HCT116 (cell line): ENCODE results near the gene DTNBP1. TPM values are rescaled to one million over a fixed set of nuclear protein-coding genes. Genes with fewer than 3 reads are reported as not detected.

Experiments
- ATAC-seq: fragments of 200-7000 bp; cut with Tn5 transposase; 2 replicates; pipeline ENCODE4 v1.9.1; 2020; ENCODE audit warnings: mild to moderate bottlenecking, moderate library complexity
- BruUV-seq: library from RNA; stranded (reverse); fragments of 400-500 nt; replicated peaks from 2 replicates; lab custom pipeline; 2021; lab: Mats Ljungman, UMichigan
- CTCF ChIA-PET: fragments of 300-600 bp; sonication (Branson Sonifier 250); formaldehyde crosslinking; loops from one replicate; lab custom pipeline; 2021; ENCODE audit warnings: antibody characterized with exemption; lab: Charles Lee
- POLR2A ChIA-PET: fragments of 300-600, 350-600 bp; sonication (Branson Sonifier 250); formaldehyde crosslinking; loops from one replicate; lab custom pipeline; 2021; ENCODE audit warnings: antibody characterized with exemption; lab: Charles Lee
- RAD21 ChIA-PET, 2 experiments: fragments of 300-600 bp; sonication (Branson Sonifier 250); formaldehyde crosslinking; loops; one replicate each; lab custom pipeline; 2023; ENCODE audit warnings: low total read pairs in 2 of 2; ENCODE audit not compliant: uncharacterized antibody in 2 of 2, unreplicated experiment in 2 of 2, low non-redundant PET in 1 of 2; lab: Charles Lee
- DNase-seq: peaks from one replicate; pipeline ENCODE4 v3.0.0-alpha.2; 2010; ENCODE audit warnings: low read depth, low spot score
- H2AFZ ChIP-seq: fragments of 200-600 bp; shearing (Covaris generic), sonication (generic); 2 replicates; pipeline ENCODE4 v1.6.1; 2017; ENCODE audit warnings: low read depth, mixed run types, mixed read lengths, antibody characterized with exemption, low read length; ENCODE audit not compliant: poor library complexity, severe bottlenecking
- H3K27ac ChIP-seq: 2 replicates; pipeline ENCODE4 v1.5.1; 2012; ENCODE audit warnings: low read depth, low read length
- H3K27me3 ChIP-seq: fragments of 200-600 bp; sonication (generic); 2 replicates; pipeline ENCODE4 v1.6.1; 2016; ENCODE audit warnings: mixed run types, low read length, mixed read lengths; ENCODE audit not compliant: insufficient read depth
- H3K36me3 ChIP-seq, 2 experiments: fragments of 200-500 bp in 1 of 2; fragments of 200-600 bp in 1 of 2; sonication (Bioruptor generic) in 1 of 2; sonication (generic) in 1 of 2; 2 replicates each; pipeline versions ENCODE4 v1.5.1 to v1.6.1; 2014 to 2016; ENCODE audit warnings: low read length in 2 of 2, inconsistent platforms in 1 of 2, mixed read lengths in 1 of 2, mixed run types in 1 of 2; ENCODE audit not compliant: insufficient read depth in 2 of 2, control insufficient read depth in 1 of 2
- H3K4me1 ChIP-seq, 2 experiments: fragments of 200-600 bp in 1 of 2; sonication (generic) in 1 of 2; 2 replicates each; pipeline versions ENCODE4 v1.5.1 to v1.6.1; 2012 to 2017; ENCODE audit warnings: low read length in 2 of 2, inconsistent platforms in 1 of 2, mild to moderate bottlenecking in 1 of 2, mixed read lengths in 1 of 2, mixed run types in 1 of 2, moderate library complexity in 1 of 2; ENCODE audit not compliant: insufficient read depth in 2 of 2, control insufficient read depth in 1 of 2
- H3K4me2 ChIP-seq: fragments of 200-600 bp; sonication (generic); 2 replicates; pipeline ENCODE4 v1.6.1; 2017; ENCODE audit warnings: mixed run types, low read length, mixed read lengths
- H3K4me3 ChIP-seq, 2 experiments: fragments of 200-600 bp in 1 of 2; sonication (generic) in 1 of 2; replicated peaks in 1 of 2; 2 replicates each; pipeline ENCODE4 v1.5.1; 2011 to 2016; ENCODE audit warnings: low read length in 2 of 2, control low read depth in 1 of 2, low read depth in 1 of 2, mild to moderate bottlenecking in 1 of 2, mixed read lengths in 1 of 2, mixed run types in 1 of 2
- H3K79me2 ChIP-seq: fragments of 200-600 bp; sonication (generic); 2 replicates; pipeline ENCODE4 v1.6.1; 2017; ENCODE audit warnings: mild to moderate bottlenecking, mixed run types, low read length, moderate library complexity, mixed read lengths; ENCODE audit not compliant: insufficient read depth
- H3K9ac ChIP-seq: fragments of 200-600 bp; sonication (generic); 2 replicates; pipeline ENCODE4 v1.6.1; 2016; ENCODE audit warnings: low read length, mixed read lengths
- H3K9me2 ChIP-seq: fragments of 200-600 bp; sonication (generic), shearing (Covaris generic); 2 replicates; pipeline ENCODE4 v1.6.1; 2017; ENCODE audit warnings: mixed run types, mild to moderate bottlenecking, moderate library complexity; ENCODE audit not compliant: insufficient read depth
- H3K9me3 ChIP-seq, 2 experiments: fragments of 200-500 bp in 1 of 2; fragments of 200-600 bp in 1 of 2; sonication (Bioruptor generic) in 1 of 2; sonication (generic) in 1 of 2; 2 replicates each; pipeline ENCODE4 v1.6.1; 2014 to 2017; ENCODE audit warnings: low read length in 2 of 2, mixed read lengths in 2 of 2, inconsistent platforms in 1 of 2, low read depth in 1 of 2, mild to moderate bottlenecking in 1 of 2, mixed run types in 1 of 2, moderate library complexity in 1 of 2; ENCODE audit not compliant: control insufficient read depth in 1 of 2, insufficient read depth in 1 of 2
- H4K20me1 ChIP-seq: fragments of 200-600 bp; sonication (generic), shearing (Covaris generic); 2 replicates; pipeline ENCODE4 v1.6.1; 2017; ENCODE audit warnings: mixed run types, mild to moderate bottlenecking, moderate library complexity; ENCODE audit not compliant: insufficient read depth
- ELF1 ChIP-seq: IDR thresholded peaks from 2 replicates; pipeline ENCODE4 v1.6.1; 2012; ENCODE audit warnings: low read depth, borderline replicate concordance
- EZH2 ChIP-seq: fragments of 200-600 bp; sonication (generic); IDR thresholded peaks from 2 replicates; pipeline ENCODE4 v1.6.1; 2017; ENCODE audit warnings: antibody characterized with exemption, mixed run types
- EZH2phosphoT487 ChIP-seq: fragments of 200-600 bp; IDR thresholded peaks from 2 replicates; pipeline ENCODE4 v1.6.1; 2018; ENCODE audit warnings: antibody characterized with exemption, borderline replicate concordance
- FOSL1 ChIP-seq: IDR thresholded peaks from 2 replicates; pipeline ENCODE4 v1.6.1; 2012; ENCODE audit warnings: low read depth
- JUND ChIP-seq: IDR thresholded peaks from 2 replicates; pipeline ENCODE4 v1.6.1; 2012
- POLR2A ChIP-seq: IDR thresholded peaks from 2 replicates; pipeline ENCODE4 v1.7.0; 2011; ENCODE audit warnings: borderline replicate concordance; ENCODE audit not compliant: insufficient read depth, insufficient read length; ENCODE audit errors: extremely low read depth
- POLR2AphosphoS5 ChIP-seq: IDR thresholded peaks from 2 replicates; pipeline ENCODE4 v1.6.1; 2011; ENCODE audit warnings: mild to moderate bottlenecking, low read depth, low read length, moderate library complexity
- RAD21 ChIP-seq: IDR thresholded peaks from 2 replicates; pipeline ENCODE4 v1.6.1; 2012; ENCODE audit warnings: low read depth, mild to moderate bottlenecking
- SIN3A ChIP-seq: IDR thresholded peaks from 2 replicates; pipeline ENCODE4 v1.6.1; 2012; ENCODE audit warnings: low read depth
- YY1 ChIP-seq: IDR thresholded peaks from 2 replicates; pipeline ENCODE4 v1.6.1; 2011; ENCODE audit warnings: low read length, low read depth, moderate library complexity, mild to moderate bottlenecking; ENCODE audit not compliant: insufficient replicate concordance; ENCODE audit errors: extremely low read depth
- ZFX ChIP-seq: fragments of 450-650 bp; IDR thresholded peaks from 2 replicates; pipeline ENCODE4 v1.6.1; 2017
- ZNF274 ChIP-seq: fragments of 200-500 bp; sonication (Bioruptor generic); IDR thresholded peaks from 2 replicates; pipeline ENCODE4 v1.6.1; 2014; ENCODE audit warnings: mild to moderate bottlenecking, low read depth, low read length, inconsistent platforms
- intact Hi-C: fragments of 100-400 bp; cut with micrococcal nuclease; formaldehyde crosslinking; loops from 2 replicates; pipeline ENCODE4 v1.10.0; 2022
- total RNA-seq: library from RNA; stranded (reverse); gene quantifications from one replicate; pipeline ENCODE4 v1.2.1, GENCODE V29; 2021; ENCODE audit not compliant: unreplicated experiment
- TF ChIP-seq, protein P1 (sequence below): IDR thresholded peaks from 2 replicates; pipeline ENCODE4 v1.6.1; 2011; ENCODE audit warnings: mild to moderate bottlenecking, low read length, moderate library complexity; ENCODE audit not compliant: insufficient replicate concordance; ENCODE audit errors: extremely low read depth
- TF ChIP-seq, protein P2 (sequence below): IDR thresholded peaks from 2 replicates; pipeline ENCODE4 v1.6.1; 2012
- TF ChIP-seq, protein P3 (sequence below), 3 experiments: fragments of 200-600 bp in 1 of 3; sonication (generic) in 1 of 3; IDR thresholded peaks in 2 of 3; conservative IDR thresholded peaks in 1 of 3; 2 replicates each; pipeline ENCODE4 v1.5.1; 2012 to 2017; ENCODE audit warnings: low read depth in 2 of 3, low read length in 2 of 3, antibody characterized with exemption in 1 of 3, borderline replicate concordance in 1 of 3, control low read depth in 1 of 3, mild to moderate bottlenecking in 1 of 3, mixed read lengths in 1 of 3, mixed run types in 1 of 3, moderate library complexity in 1 of 3; ENCODE audit not compliant: insufficient read depth in 1 of 3
- TF ChIP-seq, protein P4 (sequence below): IDR thresholded peaks from 2 replicates; pipeline ENCODE4 v1.6.1; 2012; ENCODE audit warnings: low read depth

Gene DTNBP1
- total RNA-seq, 1 experiment from 2014 or later = 16.7 TPM

DNA sequence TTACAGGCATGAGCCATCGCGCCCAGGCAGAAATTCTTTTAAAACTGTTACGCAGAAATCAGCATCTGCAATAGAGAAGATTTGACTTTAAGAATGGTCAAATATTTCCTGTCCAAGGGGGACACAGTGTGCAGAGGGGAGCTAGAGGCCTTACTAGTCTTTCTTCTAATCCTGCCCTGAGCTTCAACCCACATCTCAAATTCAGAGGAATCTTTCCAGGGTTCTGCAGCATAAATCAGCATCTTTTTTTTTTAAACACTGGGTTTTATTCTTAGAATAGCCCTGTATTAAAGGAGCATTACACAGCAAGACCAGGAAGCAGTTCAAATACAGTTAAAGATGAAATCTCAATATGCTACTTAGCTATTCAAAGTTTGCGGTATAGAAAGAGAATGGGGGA, 81.1 kb downstream of the DTNBP1 start:
- no peak for TF ChIP-seq EZH2phosphoT487
- TF ChIP-seq FOSL1 = no peak
- no peak for TF ChIP-seq POLR2AphosphoS5
- no peak for TF ChIP-seq RAD21
- TF ChIP-seq JUND = no peak
- TF ChIP-seq, protein P1, sequence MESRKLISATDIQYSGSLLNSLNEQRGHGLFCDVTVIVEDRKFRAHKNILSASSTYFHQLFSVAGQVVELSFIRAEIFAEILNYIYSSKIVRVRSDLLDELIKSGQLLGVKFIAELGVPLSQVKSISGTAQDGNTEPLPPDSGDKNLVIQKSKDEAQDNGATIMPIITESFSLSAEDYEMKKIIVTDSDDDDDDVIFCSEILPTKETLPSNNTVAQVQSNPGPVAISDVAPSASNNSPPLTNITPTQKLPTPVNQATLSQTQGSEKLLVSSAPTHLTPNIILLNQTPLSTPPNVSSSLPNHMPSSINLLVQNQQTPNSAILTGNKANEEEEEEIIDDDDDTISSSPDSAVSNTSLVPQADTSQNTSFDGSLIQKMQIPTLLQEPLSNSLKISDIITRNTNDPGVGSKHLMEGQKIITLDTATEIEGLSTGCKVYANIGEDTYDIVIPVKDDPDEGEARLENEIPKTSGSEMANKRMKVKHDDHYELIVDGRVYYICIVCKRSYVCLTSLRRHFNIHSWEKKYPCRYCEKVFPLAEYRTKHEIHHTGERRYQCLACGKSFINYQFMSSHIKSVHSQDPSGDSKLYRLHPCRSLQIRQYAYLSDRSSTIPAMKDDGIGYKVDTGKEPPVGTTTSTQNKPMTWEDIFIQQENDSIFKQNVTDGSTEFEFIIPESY = no peak
- TF ChIP-seq ZNF274 = no peak
- TF ChIP-seq YY1 = no peak
- TF ChIP-seq ZFX = no peak
- no peak for TF ChIP-seq POLR2A
- TF ChIP-seq EZH2 = no peak
- no peak for TF ChIP-seq SIN3A
- TF ChIP-seq, protein P2, sequence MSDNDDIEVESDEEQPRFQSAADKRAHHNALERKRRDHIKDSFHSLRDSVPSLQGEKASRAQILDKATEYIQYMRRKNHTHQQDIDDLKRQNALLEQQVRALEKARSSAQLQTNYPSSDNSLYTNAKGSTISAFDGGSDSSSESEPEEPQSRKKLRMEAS = no peak
- TF ChIP-seq, protein P3, sequence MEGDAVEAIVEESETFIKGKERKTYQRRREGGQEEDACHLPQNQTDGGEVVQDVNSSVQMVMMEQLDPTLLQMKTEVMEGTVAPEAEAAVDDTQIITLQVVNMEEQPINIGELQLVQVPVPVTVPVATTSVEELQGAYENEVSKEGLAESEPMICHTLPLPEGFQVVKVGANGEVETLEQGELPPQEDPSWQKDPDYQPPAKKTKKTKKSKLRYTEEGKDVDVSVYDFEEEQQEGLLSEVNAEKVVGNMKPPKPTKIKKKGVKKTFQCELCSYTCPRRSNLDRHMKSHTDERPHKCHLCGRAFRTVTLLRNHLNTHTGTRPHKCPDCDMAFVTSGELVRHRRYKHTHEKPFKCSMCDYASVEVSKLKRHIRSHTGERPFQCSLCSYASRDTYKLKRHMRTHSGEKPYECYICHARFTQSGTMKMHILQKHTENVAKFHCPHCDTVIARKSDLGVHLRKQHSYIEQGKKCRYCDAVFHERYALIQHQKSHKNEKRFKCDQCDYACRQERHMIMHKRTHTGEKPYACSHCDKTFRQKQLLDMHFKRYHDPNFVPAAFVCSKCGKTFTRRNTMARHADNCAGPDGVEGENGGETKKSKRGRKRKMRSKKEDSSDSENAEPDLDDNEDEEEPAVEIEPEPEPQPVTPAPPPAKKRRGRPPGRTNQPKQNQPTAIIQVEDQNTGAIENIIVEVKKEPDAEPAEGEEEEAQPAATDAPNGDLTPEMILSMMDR (IDR thresholded peaks at IDR 0.05 in 2 of 3, conservative IDR thresholded peaks at IDR 0.05 in 1 of 3; ENCODE audit: borderline replicate concordance in 1 of 3, insufficient read depth in 1 of 3, low read depth in 2 of 3, low read length in 2 of 3) = no peak
- no peak for TF ChIP-seq ELF1
- TF ChIP-seq, protein P4, sequence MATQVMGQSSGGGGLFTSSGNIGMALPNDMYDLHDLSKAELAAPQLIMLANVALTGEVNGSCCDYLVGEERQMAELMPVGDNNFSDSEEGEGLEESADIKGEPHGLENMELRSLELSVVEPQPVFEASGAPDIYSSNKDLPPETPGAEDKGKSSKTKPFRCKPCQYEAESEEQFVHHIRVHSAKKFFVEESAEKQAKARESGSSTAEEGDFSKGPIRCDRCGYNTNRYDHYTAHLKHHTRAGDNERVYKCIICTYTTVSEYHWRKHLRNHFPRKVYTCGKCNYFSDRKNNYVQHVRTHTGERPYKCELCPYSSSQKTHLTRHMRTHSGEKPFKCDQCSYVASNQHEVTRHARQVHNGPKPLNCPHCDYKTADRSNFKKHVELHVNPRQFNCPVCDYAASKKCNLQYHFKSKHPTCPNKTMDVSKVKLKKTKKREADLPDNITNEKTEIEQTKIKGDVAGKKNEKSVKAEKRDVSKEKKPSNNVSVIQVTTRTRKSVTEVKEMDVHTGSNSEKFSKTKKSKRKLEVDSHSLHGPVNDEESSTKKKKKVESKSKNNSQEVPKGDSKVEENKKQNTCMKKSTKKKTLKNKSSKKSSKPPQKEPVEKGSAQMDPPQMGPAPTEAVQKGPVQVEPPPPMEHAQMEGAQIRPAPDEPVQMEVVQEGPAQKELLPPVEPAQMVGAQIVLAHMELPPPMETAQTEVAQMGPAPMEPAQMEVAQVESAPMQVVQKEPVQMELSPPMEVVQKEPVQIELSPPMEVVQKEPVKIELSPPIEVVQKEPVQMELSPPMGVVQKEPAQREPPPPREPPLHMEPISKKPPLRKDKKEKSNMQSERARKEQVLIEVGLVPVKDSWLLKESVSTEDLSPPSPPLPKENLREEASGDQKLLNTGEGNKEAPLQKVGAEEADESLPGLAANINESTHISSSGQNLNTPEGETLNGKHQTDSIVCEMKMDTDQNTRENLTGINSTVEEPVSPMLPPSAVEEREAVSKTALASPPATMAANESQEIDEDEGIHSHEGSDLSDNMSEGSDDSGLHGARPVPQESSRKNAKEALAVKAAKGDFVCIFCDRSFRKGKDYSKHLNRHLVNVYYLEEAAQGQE = no peak
- H3K79me2 ChIP-seq = no peaks in the 10 kb centered on the region
- no peaks in the 10 kb centered on the region for H3K27me3 ChIP-seq
- RAD21 ChIA-PET = interaction anchor here in 1 of 2 experiments (0.7 kb wide), 1 partner anchor 15 kb away, joined by 4 read pairs; no protein-coding TSS in a partner anchor
- no peak overlapping the region for H3K4me2 ChIP-seq
- H3K4me1 ChIP-seq = no peaks in the 10 kb centered on the region
- intact Hi-C loops = no loop called here
- DNase-seq (no peak), ATAC-seq (no peak)
- no peaks in the 10 kb centered on the region; the same call in 1 of the 2 replicates for H4K20me1 ChIP-seq
- no peaks in the 10 kb centered on the region for H3K36me3 ChIP-seq
- no peaks in the 10 kb centered on the region for H3K9me2 ChIP-seq
- no TSS peak for BruUV-seq
- no peak overlapping the region for H3K4me3 ChIP-seq
- H3K27ac ChIP-seq = no peak overlapping the region
- H2AFZ ChIP-seq = no peak overlapping the region
- POLR2A ChIA-PET = no interaction called here
- CTCF ChIA-PET = interaction anchor here (0.7 kb wide), 1 partner anchor 275 kb away, joined by 4 read pairs; no protein-coding TSS in a partner anchor
- H3K9ac ChIP-seq = no peak overlapping the region
- H3K9me3 ChIP-seq = no peaks in the 10 kb centered on the region
